PFSK-1 (cell line): ENCODE measurements around the gene CLCN6.

Source experiments
- FOXP2 ChIP-seq: optimal IDR thresholded peaks from 2 replicates; pipeline ENCODE3; 2011; ENCODE audit warnings: borderline replicate concordance, control low read depth, inconsistent platforms; ENCODE audit not compliant: insufficient read depth; ENCODE audit errors: extremely low read length, extremely low read depth
- POLR2AphosphoS5 ChIP-seq: IDR thresholded peaks from 2 replicates; pipeline ENCODE4 v1.6.1; 2012; ENCODE audit warnings: low read depth, mild to moderate bottlenecking, control low read depth, low read length, moderate library complexity
- REST ChIP-seq, 2 experiments: IDR thresholded peaks; 2 replicates each; pipeline versions ENCODE4 v1.6.1 to v1.8.0; 2011 to 2012; ENCODE audit warnings: low read depth in 2 of 2, low read length in 2 of 2, control low read depth in 1 of 2, inconsistent platforms in 1 of 2, mild to moderate bottlenecking in 1 of 2, moderate library complexity in 1 of 2; ENCODE audit not compliant: insufficient read depth in 1 of 2
- SIN3A ChIP-seq: IDR thresholded peaks from 2 replicates; pipeline ENCODE4 v1.6.1; 2012; ENCODE audit warnings: mild to moderate bottlenecking, low read length, moderate library complexity, borderline replicate concordance; ENCODE audit not compliant: insufficient read depth
- TAF1 ChIP-seq: IDR thresholded peaks from 2 replicates; pipeline ENCODE4 v1.6.1; 2012; ENCODE audit warnings: low read length, control low read depth, borderline replicate concordance; ENCODE audit not compliant: insufficient read depth

The CLCN6 gene

GRCh38 chr1:11888877-11889208 lies 82.9 kb downstream of the CLCN6 start:
- TF ChIP-seq POLR2AphosphoS5 (no peak), TAF1 (no peak), REST (IDR thresholded peaks at IDR 0.05; ENCODE audit: insufficient read depth in 1 of 2, low read depth in 2 of 2, low read length in 2 of 2) (no peak), SIN3A (no peak), FOXP2 (no peak)

- TF ChIP-seq TAF1 (no peak), REST (IDR thresholded peaks at IDR 0.05; ENCODE audit: insufficient read depth in 1 of 2, low read depth in 2 of 2, low read length in 2 of 2) (no peak), SIN3A (no peak), FOXP2 (no peak), POLR2AphosphoS5 (no peak)
Measured at GRCh38 chr1:11891433-11892186, 85.6 kb downstream of the CLCN6 start.
